Measurements from ENCODE around the gene DCHS1.

Gene DCHS1

DNA sequence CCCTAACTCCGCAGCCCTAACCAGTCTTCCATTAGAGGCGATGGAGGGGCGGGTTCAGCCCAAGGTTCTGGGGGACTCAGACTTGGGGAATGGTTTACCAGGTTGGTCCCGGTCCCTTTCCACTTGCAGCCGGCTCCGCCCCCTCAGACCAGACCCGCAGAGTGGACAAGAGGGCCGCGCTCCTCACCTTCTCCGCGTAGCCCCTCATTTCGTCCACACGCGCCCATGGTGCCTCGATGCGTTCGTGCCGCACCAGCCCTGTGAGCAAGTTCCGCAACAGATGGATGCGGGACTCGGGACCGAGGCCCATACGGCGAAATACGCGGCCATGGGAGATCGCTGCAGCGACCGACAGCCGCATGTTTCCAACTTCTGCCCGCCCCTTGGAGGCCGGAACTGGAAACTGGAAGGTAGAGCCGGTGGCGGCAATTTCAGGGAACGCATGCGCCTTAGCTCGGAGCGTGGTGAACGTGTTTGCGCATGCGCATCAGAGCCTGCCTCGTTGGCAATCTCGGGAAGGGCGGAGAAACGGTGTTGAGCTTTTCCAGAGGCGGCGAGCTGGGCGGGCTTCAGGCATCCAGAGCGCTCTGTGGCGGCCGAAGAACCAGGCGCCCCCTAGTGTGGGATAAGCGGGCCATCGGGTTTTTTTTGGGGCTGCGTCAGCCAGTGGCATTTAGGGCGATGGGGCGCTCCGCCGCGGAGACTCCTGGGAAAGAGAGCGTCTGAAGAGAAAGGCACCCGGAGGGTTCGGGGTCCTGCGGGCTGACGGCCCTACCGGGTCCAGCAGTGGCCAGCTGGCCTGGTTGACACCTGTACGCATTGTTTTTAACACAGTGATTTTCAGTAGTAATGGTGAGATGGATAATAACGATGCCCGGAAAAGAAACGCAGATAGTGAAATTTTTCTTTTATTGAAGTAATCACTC, 27.6 kb upstream of the DCHS1 start, which contains the start of gene MRPL17:
Gene MRPL17, minus strand, starts transcription at position 405 of the 926 bp plus-strand sequence. Its CDS starts 44 bp downstream, at position 361.
- peak within 1 kb of the TSS; percentile 98 for H3K4me3 Mint-ChIP-seq
- peaks cover 29% of the 10 kb centered on the region for H3K4me1 Mint-ChIP-seq
- peak within 1 kb of the TSS; percentile 96 for H3K27ac Mint-ChIP-seq
- H3K36me3 Mint-ChIP-seq = peaks cover 27% of the 10 kb centered on the region
- H3K27me3 Mint-ChIP-seq = no peaks in the 10 kb centered on the region
- CTCF ChIA-PET = interaction anchor here (0.7 to 7.9 kb wide), 23 partner anchors 10 to 304 kb away, joined by 3 to 66 read pairs (median 5); partner anchors contain the start of genes ILK, RRP8, TAF10 and TPP1
- H3K9me3 Mint-ChIP-seq = no peaks in the 10 kb centered on the region
- DNase-seq = peak; percentile 100

DNA sequence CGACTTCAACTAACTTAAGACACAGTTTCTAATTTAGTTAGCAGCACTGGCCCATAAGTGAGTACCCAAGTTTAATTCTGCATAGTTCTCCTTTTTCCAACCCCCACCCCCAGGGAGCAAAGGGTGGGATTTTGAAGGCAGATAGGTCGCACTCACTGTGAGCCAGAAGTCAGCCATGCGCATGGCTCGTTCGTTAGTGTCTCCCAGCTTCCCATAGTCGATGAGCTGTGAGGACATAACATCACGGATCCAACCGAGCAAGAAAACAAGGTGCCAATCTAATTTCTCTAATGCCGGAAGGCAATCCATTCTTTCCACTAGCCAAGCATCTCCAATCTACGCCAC, 27.0 kb upstream of the DCHS1 start:
- H3K4me1 Mint-ChIP-seq = peaks cover 29% of the 10 kb centered on the region
- peak overlapping the region; percentile 98 for H3K4me3 Mint-ChIP-seq
- CTCF ChIA-PET = interaction anchor here (0.7 to 7.9 kb wide), 16 partner anchors 10 to 303 kb away, joined by 3 to 66 read pairs (median 8); partner anchors contain the start of genes ILK, RRP8 and TAF10
- DNase-seq = no peak
- no peaks in the 10 kb centered on the region for H3K9me3 Mint-ChIP-seq
- H3K27ac Mint-ChIP-seq = peak overlapping the region; percentile 96
- H3K36me3 Mint-ChIP-seq = peaks cover 27% of the 10 kb centered on the region
- H3K27me3 Mint-ChIP-seq = no peaks in the 10 kb centered on the region

- H3K9me3 Mint-ChIP-seq = no peaks in the 10 kb centered on the region
- CTCF ChIA-PET = interaction anchor here (0.9 to 7.9 kb wide), 10 partner anchors 8 to 303 kb away, joined by 3 to 66 read pairs (median 4); partner anchors contain the start of genes ILK and RRP8
- H3K4me1 Mint-ChIP-seq = peaks cover 29% of the 10 kb centered on the region
- peak overlapping the region; percentile 96 for H3K27ac Mint-ChIP-seq
- DNase-seq = peak; percentile 34
- peak overlapping the region; percentile 98 for H3K4me3 Mint-ChIP-seq
- no peaks in the 10 kb centered on the region for H3K27me3 Mint-ChIP-seq
- H3K36me3 Mint-ChIP-seq = peaks cover 27% of the 10 kb centered on the region
These were observed 26.3 kb upstream of the DCHS1 start for GRCh38 chr11:6681949-6682348.

DNA sequence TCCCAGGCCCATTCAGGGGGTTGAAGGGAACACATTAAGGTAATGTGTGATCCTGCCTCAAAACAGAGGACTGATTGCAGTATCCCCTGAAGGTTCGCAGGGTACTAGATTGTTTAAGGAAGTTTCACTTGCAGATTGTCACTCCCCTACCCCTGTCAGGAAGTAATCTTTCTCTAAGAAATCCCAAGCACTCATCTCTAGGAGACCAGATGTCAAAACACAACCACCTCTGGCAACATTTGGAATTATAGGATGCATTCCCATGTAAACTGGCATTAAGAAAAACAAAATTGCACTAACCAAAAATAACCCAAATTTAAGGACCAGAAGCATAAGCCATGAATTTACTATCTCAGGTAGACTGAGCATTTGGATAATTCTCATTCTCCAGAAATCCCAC, 25.9 kb upstream of the DCHS1 start:
- DNase-seq = no peak
- Mint-ChIP-seq H3K27ac (no peak overlapping the region), H3K27me3 (no peaks in the 10 kb centered on the region), H3K4me3 (peak overlapping the region; percentile 98), H3K9me3 (no peaks in the 10 kb centered on the region), H3K4me1 (peaks cover 29% of the 10 kb centered on the region), H3K36me3 (peaks cover 27% of the 10 kb centered on the region)
- CTCF ChIA-PET = interaction anchor here (0.9 to 7.9 kb wide), 10 partner anchors 8 to 303 kb away, joined by 3 to 66 read pairs (median 4); partner anchors contain the start of genes ILK and RRP8

- CTCF ChIA-PET = interaction anchor here (1.0 kb wide), 1 partner anchor 64 kb away, joined by 3 read pairs; no protein-coding TSS in a partner anchor
- H3K9me3 Mint-ChIP-seq = no peaks in the 10 kb centered on the region
- no peak overlapping the region for H3K4me3 Mint-ChIP-seq
- H3K36me3 Mint-ChIP-seq = peaks cover 28% of the 10 kb centered on the region
- H3K27ac Mint-ChIP-seq = no peak overlapping the region
- H3K4me1 Mint-ChIP-seq = peaks cover 45% of the 10 kb centered on the region
- H3K27me3 Mint-ChIP-seq = no peaks in the 10 kb centered on the region
- no peak for DNase-seq
These were observed 21.4 kb upstream of the DCHS1 start for GRCh38 chr11:6677018-6677417.

DNA sequence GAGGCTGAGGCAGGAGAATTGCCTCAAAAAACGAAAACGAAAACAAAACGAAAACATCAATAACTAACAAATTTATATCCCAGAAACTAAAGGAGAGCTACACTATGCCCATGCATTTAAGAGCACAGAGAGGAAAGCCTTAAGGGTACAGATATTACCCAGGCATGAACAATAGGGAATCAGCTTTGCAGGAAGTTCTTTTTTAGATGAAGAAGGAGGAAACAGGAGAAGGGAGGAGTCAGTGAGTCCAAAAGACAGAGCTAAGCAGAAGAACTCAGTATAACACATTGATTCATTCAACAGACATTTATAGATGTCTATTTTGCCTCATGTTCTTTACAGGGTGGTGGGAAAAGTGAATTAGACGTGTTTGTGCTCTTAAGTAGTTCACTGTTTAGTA, 19.3 kb upstream of the DCHS1 start:
- H3K36me3 Mint-ChIP-seq = peaks cover 19% of the 10 kb centered on the region
- H3K27me3 Mint-ChIP-seq = no peaks in the 10 kb centered on the region
- H3K9me3 Mint-ChIP-seq = no peaks in the 10 kb centered on the region
- no peak overlapping the region for H3K27ac Mint-ChIP-seq
- no peak for DNase-seq
- CTCF ChIA-PET = no interaction called here
- peaks cover 51% of the 10 kb centered on the region for H3K4me1 Mint-ChIP-seq
- H3K4me3 Mint-ChIP-seq = no peak overlapping the region

DNA sequence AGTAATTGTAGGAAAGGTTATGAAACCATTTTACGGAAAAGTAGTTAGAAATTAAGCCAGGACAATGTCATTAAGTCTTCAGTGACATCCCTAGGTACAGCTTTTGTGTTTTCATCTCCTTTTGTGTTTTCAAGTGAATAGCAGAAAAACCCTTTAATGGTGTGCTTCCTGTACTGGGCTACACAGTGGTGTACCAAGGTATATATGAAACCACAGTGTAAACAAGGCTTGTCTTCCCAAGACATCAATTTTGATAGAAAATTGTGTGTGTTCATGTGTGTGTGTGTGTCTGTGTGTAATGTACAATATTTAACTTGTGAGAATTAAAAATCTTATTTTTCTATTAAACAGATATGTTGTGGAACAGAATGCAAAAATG, 18.6 kb upstream of the DCHS1 start:
- no peak for DNase-seq
- H3K36me3 Mint-ChIP-seq = peaks cover 17% of the 10 kb centered on the region
- H3K9me3 Mint-ChIP-seq = no peaks in the 10 kb centered on the region
- no peak overlapping the region for H3K4me3 Mint-ChIP-seq
- CTCF ChIA-PET = interaction anchor here (0.8 to 3.4 kb wide), 3 partner anchors 8 to 62 kb away, joined by 3 to 16 read pairs (median 3); partner anchors contain the start of gene MRPL17
- peak overlapping the region; percentile 57 for H3K27ac Mint-ChIP-seq
- H3K4me1 Mint-ChIP-seq = peaks cover 53% of the 10 kb centered on the region
- H3K27me3 Mint-ChIP-seq = no peaks in the 10 kb centered on the region

DNA sequence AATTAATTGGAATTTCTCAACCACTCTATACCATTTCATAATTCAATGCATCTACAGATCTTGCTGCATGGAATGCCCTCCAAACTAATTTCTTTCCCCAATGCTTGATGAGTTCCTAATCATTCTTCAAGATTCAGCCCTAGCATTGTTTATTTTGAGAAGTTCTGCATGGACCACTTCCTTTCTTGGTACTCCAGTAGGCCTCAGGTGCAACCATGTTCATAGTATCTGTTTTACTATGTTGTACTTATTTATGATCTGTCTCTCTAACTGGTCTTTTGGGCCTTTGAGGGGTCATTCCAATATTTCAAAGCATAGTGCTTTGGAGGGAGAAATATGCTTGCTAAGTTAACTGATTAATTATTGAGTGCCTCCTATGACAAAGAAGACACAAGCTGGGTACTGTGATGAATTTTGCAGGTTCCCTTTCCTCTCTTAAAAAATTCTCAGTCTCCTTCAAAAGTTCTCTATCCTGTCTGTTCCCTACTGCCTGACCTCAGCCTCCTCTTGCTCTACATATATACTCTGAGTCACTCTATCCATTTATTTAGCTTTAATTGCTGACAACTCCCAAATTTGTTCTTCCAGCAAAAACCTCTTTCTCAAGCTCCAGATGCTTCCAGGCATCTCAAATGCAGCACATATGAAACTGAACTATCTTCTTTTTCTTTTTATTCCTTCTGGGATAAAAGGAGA, 18.1 kb upstream of the DCHS1 start:
- no peak for DNase-seq
- H3K4me1 Mint-ChIP-seq = peaks cover 53% of the 10 kb centered on the region
- CTCF ChIA-PET = interaction anchor here (0.8 to 3.4 kb wide), 5 partner anchors 8 to 69 kb away, joined by 3 to 16 read pairs (median 4); partner anchors contain the start of gene MRPL17
- H3K36me3 Mint-ChIP-seq = peaks cover 12% of the 10 kb centered on the region
- no peaks in the 10 kb centered on the region for H3K9me3 Mint-ChIP-seq
- no peak overlapping the region for H3K4me3 Mint-ChIP-seq
- no peaks in the 10 kb centered on the region for H3K27me3 Mint-ChIP-seq
- H3K27ac Mint-ChIP-seq = peak overlapping the region; percentile 57

DNA sequence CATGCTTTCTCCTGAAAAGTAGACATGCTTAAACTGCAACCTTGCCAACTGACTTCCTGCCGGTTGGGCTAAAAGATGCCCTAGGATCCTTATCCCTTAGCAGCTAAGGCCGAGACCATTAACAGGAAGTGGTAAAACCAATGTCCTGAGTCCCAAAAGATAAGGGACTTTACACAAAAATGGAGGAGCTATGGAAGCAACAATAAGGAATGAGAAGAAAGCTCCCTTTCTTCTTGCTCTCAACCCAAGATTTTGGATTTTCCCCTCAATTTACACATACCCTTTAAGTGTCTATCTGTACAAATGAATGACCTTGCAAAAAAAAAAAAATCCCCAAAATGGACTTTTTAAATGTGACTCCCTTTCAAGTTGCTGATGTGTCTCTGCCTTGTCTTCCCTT, 16.4 kb upstream of the DCHS1 start:
- no peak for DNase-seq
- H3K27ac Mint-ChIP-seq = no peak overlapping the region
- CTCF ChIA-PET = interaction anchor here (1.1 to 3.4 kb wide), 5 partner anchors 10 to 68 kb away, joined by 3 to 16 read pairs (median 4); partner anchors contain the start of genes MRPL17 and TAF10
- peaks cover 12% of the 10 kb centered on the region for H3K36me3 Mint-ChIP-seq
- H3K9me3 Mint-ChIP-seq = no peaks in the 10 kb centered on the region
- H3K4me3 Mint-ChIP-seq = no peak overlapping the region
- peaks cover 70% of the 10 kb centered on the region for H3K4me1 Mint-ChIP-seq
- no peaks in the 10 kb centered on the region for H3K27me3 Mint-ChIP-seq

- DNase-seq = no peak
- Mint-ChIP-seq H3K36me3 (peaks cover 12% of the 10 kb centered on the region), H3K9me3 (no peaks in the 10 kb centered on the region), H3K4me3 (no peak overlapping the region), H3K27me3 (peaks cover 5% of the 10 kb centered on the region), H3K27ac (peak overlapping the region; percentile 3), H3K4me1 (peaks cover 79% of the 10 kb centered on the region)
- CTCF ChIA-PET = interaction anchor here (0.8 kb wide), 1 partner anchor 18 kb away, joined by 3 read pairs; no protein-coding TSS in a partner anchor
These were observed 14.7 kb upstream of the DCHS1 start for GRCh38 chr11:6670202-6670830.

DNA sequence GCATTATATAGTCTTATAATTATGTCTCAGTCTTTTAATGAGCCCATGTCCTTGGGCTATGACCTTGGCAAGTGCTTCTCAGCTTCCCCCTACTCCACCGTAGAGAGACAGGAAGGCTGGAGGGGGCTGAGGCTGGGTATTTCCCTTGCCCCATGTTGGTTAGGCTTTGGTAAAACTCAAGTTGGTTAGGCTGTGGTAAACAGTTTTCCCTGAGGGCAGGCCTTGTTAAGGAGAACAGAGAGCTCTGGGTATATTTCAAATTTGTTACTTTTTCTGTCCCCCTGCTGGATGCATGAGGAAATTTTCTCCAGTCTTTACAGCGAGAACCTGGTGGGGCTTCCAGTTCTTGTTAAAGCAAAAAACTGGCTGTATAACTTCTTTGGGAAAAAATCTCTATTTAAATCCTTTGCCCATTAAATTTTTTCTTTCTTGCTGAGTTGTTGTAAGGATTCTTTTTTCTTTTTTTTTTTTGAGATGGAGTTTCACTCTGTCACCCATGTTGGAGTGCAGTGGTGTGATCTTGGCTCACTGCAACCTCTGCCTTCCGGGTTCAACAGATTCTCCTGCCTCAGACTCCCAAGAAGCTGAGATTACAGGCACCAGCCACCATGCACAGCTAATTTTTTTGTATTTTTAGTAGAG, 12.2 kb upstream of the DCHS1 start:
- H3K4me3 Mint-ChIP-seq = no peak overlapping the region

DNA sequence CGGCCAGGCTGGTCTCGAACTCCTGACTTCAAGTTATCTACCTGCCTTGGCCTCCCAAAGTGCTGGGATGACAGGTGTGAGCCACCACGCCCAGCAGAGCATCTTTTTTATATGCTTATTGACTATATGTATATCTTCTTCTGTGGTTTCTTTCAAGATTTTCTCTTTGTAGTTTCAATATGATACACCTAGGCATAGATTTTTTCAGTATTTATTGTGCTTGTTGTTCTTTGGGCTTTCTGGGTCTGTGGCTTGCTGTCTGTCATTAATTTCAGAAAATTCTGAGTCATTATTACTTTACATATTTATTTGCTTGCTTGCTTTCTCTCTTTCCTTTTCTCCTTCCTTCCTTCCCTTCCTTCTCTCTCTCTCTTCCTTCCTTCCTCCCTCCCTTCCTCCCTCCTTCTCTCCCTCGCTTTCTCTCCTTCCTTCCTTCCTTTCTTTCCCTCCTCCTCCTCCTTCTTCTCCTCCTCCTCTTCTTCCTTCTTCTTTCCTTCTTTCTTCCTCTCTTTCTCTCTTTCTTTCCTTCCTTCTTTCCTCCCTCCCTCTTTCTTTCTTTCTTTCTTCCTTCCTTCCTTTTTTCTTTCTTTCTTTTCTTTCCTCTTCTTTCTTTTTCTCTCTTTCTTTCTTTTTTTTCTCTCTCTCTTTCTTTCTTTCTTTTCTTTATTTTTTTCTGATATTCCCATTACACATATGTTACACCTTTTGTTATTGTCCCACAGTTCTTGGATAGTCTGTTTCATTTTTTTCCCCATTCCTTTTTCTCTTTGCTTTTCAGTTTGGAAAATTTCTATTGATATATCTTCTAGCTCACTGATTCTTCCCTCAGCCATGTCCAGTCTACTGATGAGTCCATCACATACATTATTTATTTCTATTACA, 10.9 kb upstream of the DCHS1 start:
- Mint-ChIP-seq H3K4me1 (peaks cover 48% of the 10 kb centered on the region), H3K9me3 (no peaks in the 10 kb centered on the region), H3K36me3 (peaks cover 4% of the 10 kb centered on the region), H3K27ac (peak overlapping the region; percentile 30), H3K4me3 (no peak overlapping the region), H3K27me3 (peaks cover 16% of the 10 kb centered on the region)
- CTCF ChIA-PET = interaction anchor here (0.7 to 3.0 kb wide), 8 partner anchors 8 to 142 kb away, joined by 3 to 22 read pairs (median 5); partner anchors contain the start of gene ILK
- no peak for DNase-seq

More for the DNA sequence above, 12.2 kb upstream of the DCHS1 start:
- peak; percentile 35 for DNase-seq
- Mint-ChIP-seq H3K27me3 (peaks cover 16% of the 10 kb centered on the region), H3K36me3 (peaks cover 7% of the 10 kb centered on the region), H3K27ac (peak overlapping the region; percentile 40), H3K9me3 (no peaks in the 10 kb centered on the region), H3K4me1 (peaks cover 61% of the 10 kb centered on the region)
- CTCF ChIA-PET = interaction anchor here (0.6 to 3.0 kb wide), 22 partner anchors 9 to 294 kb away, joined by 3 to 22 read pairs (median 3); partner anchors contain the start of genes ILK and TPP1

All from activated naive CD4-positive, alpha-beta T cell treated with anti-CD3 and anti-CD28 coated beads, Interleukin-2, amount 10 ng/mL, durations not matched to agents 7 days and 5 days (primary cell).